Measurements from ENCODE around the gene MRPL53. TPM values are rescaled to one million over a fixed set of nuclear protein-coding genes. Genes with fewer than 3 reads are reported as not detected.

MRPL53 gene
- total RNA-seq, 3 donors from 2014 or later = 17.9 to 49.0 (median 48.2) TPM

- no peaks in the 10 kb centered on the region for H3K36me3 ChIP-seq
- DNase-seq (ENCODE audit: low spot score in 2 of 2) = no peak
- H3K4me3 ChIP-seq = peak overlapping the region; percentile 47 to 84 (median 60)
- peaks cover 5 to 15% of the 10 kb centered on the region in 2 donors for H3K4me1 ChIP-seq
- no peak for TF ChIP-seq POLR2A (IDR thresholded peaks at IDR 0.05)
- TF ChIP-seq POLR2AphosphoS5 (IDR thresholded peaks at IDR 0.05) = no peak
- no peak for TF ChIP-seq CTCF (IDR thresholded peaks at IDR 0.05)
- H3K27ac ChIP-seq = peak overlapping the region; percentile 93 to 97
- intact Hi-C loops (cut with DNase I; ENCODE audit: low total_unique reads) = no loop called here
- H3K9me3 ChIP-seq = no peaks in the 10 kb centered on the region
- no peaks in the 10 kb centered on the region for H3K27me3 ChIP-seq
Observed at GRCh38 chr2:74439373-74439772, 33.1 kb downstream of the MRPL53 start.

GRCh38 chr2:74438248-74438647 lies 34.2 kb downstream of the MRPL53 start:
- TF ChIP-seq CTCF (IDR thresholded peaks at IDR 0.05) (no peak), POLR2A (IDR thresholded peaks at IDR 0.05) (no peak), POLR2AphosphoS5 (IDR thresholded peaks at IDR 0.05) (no peak)
- Histone ChIP-seq H3K27ac (no peak overlapping the region), H3K36me3 (no peaks in the 10 kb centered on the region), H3K9me3 (no peaks in the 10 kb centered on the region), H3K27me3 (no peaks in the 10 kb centered on the region), H3K4me3 (no peak overlapping the region), H3K4me1 (peaks cover 5 to 15% of the 10 kb centered on the region in 2 donors)
- intact Hi-C loops (cut with DNase I; ENCODE audit: low total_unique reads) = no loop called here
- DNase-seq (ENCODE audit: low spot score in 2 of 2) = no peak

- intact Hi-C loops (cut with DNase I; ENCODE audit: low total_unique reads) = no loop called here
- Histone ChIP-seq H3K4me1 (peaks cover 5 to 15% of the 10 kb centered on the region in 2 donors), H3K9me3 (no peaks in the 10 kb centered on the region), H3K36me3 (no peaks in the 10 kb centered on the region), H3K27ac (peak overlapping the region in 1 of 2 donors; percentile 7), H3K4me3 (no peak overlapping the region), H3K27me3 (no peaks in the 10 kb centered on the region)
- no peak for DNase-seq (ENCODE audit: low spot score in 2 of 2)
- no peak for TF ChIP-seq CTCF (IDR thresholded peaks at IDR 0.05)
- no peak for TF ChIP-seq POLR2AphosphoS5 (IDR thresholded peaks at IDR 0.05)
- no peak for TF ChIP-seq POLR2A (IDR thresholded peaks at IDR 0.05)
Observed at GRCh38 chr2:74436848-74437695, 35.4 kb downstream of the MRPL53 start.

DNA sequence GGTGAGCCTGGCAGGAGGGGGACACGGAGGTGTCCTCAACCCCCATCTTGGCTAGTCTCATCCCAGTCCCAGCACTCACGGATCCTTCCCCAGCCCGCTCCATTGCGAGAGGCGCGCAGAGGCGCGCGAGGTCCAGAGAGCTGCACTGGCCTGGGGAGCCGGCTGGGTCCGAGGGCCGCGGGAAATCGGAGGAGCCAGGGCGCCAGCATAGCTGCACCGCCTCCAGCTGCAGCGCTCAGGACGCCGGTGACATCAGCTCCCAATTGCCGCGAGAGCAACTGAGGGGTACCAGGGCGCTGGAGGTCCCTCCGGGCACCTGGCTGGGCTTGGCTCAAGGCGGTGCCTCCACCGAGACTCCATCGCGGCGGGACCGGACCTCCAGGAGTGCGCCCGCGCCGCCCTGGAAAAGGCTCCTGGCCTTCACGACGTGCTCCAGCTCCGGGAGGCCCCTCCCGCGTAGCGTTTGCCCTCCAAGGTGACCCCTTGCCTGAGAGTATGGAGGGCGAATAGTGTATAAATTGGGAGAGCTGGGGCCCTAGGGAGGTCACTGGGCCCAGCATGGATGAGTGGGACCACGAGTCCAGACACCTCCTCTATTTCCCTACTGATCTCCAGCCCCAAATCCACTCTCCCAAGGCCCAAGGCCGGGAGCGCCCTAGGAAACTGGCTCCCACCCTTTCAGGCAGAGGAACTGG lies 36.2 kb downstream of the MRPL53 start:
- H3K9me3 ChIP-seq = no peaks in the 10 kb centered on the region
- no peak overlapping the region for H3K4me3 ChIP-seq
- no peaks in the 10 kb centered on the region for H3K27me3 ChIP-seq
- peak overlapping the region in 1 of 2 donors; percentile 7 for H3K27ac ChIP-seq
- intact Hi-C loops (cut with DNase I; ENCODE audit: low total_unique reads) = no loop called here
- no peak for DNase-seq (ENCODE audit: low spot score in 2 of 2)
- TF ChIP-seq POLR2A (IDR thresholded peaks at IDR 0.05) (no peak), POLR2AphosphoS5 (IDR thresholded peaks at IDR 0.05) (no peak), CTCF (IDR thresholded peaks at IDR 0.05) (no peak)
- H3K36me3 ChIP-seq = no peaks in the 10 kb centered on the region
- peaks cover 5 to 15% of the 10 kb centered on the region in 2 donors for H3K4me1 ChIP-seq

GRCh38 chr2:74430502-74430901 lies 42.0 kb downstream of the MRPL53 start:
- H3K36me3 ChIP-seq = no peaks in the 10 kb centered on the region
- no peaks in the 10 kb centered on the region for H3K9me3 ChIP-seq
- intact Hi-C loops (cut with DNase I; ENCODE audit: low total_unique reads) = no loop called here
- H3K4me1 ChIP-seq = no peaks in the 10 kb centered on the region
- TF ChIP-seq POLR2AphosphoS5 (IDR thresholded peaks at IDR 0.05) = no peak
- no peak for TF ChIP-seq CTCF (IDR thresholded peaks at IDR 0.05)
- no peak for TF ChIP-seq POLR2A (IDR thresholded peaks at IDR 0.05)
- H3K4me3 ChIP-seq = no peak overlapping the region
- DNase-seq (ENCODE audit: low spot score in 2 of 2) = no peak
- H3K27ac ChIP-seq = no peak overlapping the region
- H3K27me3 ChIP-seq = no peaks in the 10 kb centered on the region
